HL-60 (cell line): ENCODE results near the gene MAP2K5.

Experiments
- DNase-seq, 2 experiments: peaks; one replicate each; pipeline ENCODE4 v3.0.0-alpha.2; 2010 to 2020; ENCODE audit warnings: low read depth in 1 of 2, low spot score in 1 of 2
- H3K27ac ChIP-seq: fragments of 250-450 bp; sonication (Bioruptor Pico); replicated peaks from 2 replicates; pipeline ENCODE4 v1.5.1; 2020; ENCODE audit warnings: mild to moderate bottlenecking, moderate library complexity
- H3K27me3 ChIP-seq: fragments of 250-450 bp; sonication (Bioruptor Pico); 2 replicates; pipeline ENCODE4 v1.5.1; 2021; ENCODE audit warnings: mild to moderate bottlenecking, moderate library complexity; ENCODE audit not compliant: insufficient read depth, poor library complexity, severe bottlenecking
- H3K4me3 ChIP-seq: replicated peaks from 2 replicates; pipeline ENCODE4 v1.5.1; 2011; ENCODE audit warnings: mild to moderate bottlenecking, control low read depth, low read length; ENCODE audit not compliant: insufficient read depth
- CTCF ChIP-seq: IDR thresholded peaks from one replicate; pipeline ENCODE4 v1.5.1; 2011; ENCODE audit warnings: low read length, control low read depth, inconsistent platforms; ENCODE audit not compliant: insufficient read depth
- GABPA ChIP-seq: IDR thresholded peaks from 2 replicates; pipeline ENCODE4 v1.6.1; 2012; ENCODE audit warnings: low read depth
- POLR2AphosphoS5 ChIP-seq: IDR thresholded peaks from 2 replicates; pipeline ENCODE4 v1.6.1; 2012; ENCODE audit warnings: low read depth
- REST ChIP-seq: IDR thresholded peaks from 2 replicates; pipeline ENCODE4 v1.6.1; 2012; ENCODE audit warnings: low read depth; ENCODE audit not compliant: insufficient replicate concordance
- SPI1 ChIP-seq: IDR thresholded peaks from 2 replicates; pipeline ENCODE4 v1.6.1; 2012; ENCODE audit warnings: low read depth, mild to moderate bottlenecking, borderline replicate concordance

The MAP2K5 gene

GRCh38 chr15:67607329-67607728 is 64.8 kb downstream of the MAP2K5 start:
- no peak for TF ChIP-seq POLR2AphosphoS5
- no peak for TF ChIP-seq CTCF
- TF ChIP-seq SPI1 = no peak
- TF ChIP-seq REST = no peak
- no peak for TF ChIP-seq GABPA
- no peak for DNase-seq
- no peak overlapping the region for H3K4me3 ChIP-seq
- H3K27ac ChIP-seq = no peak overlapping the region
- H3K27me3 ChIP-seq = no peaks in the 10 kb centered on the region

- H3K27ac ChIP-seq = no peak overlapping the region
- no peak overlapping the region for H3K4me3 ChIP-seq
- no peak for DNase-seq
- H3K27me3 ChIP-seq = no peaks in the 10 kb centered on the region
- TF ChIP-seq SPI1 (no peak), CTCF (no peak), POLR2AphosphoS5 (no peak), GABPA (no peak), REST (no peak)
Measured at GRCh38 chr15:67607959-67608637, 65.6 kb downstream of the MAP2K5 start.

GRCh38 chr15:67608638-67608959 is 66.1 kb downstream of the MAP2K5 start:
- TF ChIP-seq GABPA (no peak), POLR2AphosphoS5 (no peak), CTCF (no peak), SPI1 (no peak), REST (no peak)
- Histone ChIP-seq H3K27ac (no peak overlapping the region), H3K27me3 (no peaks in the 10 kb centered on the region), H3K4me3 (no peak overlapping the region)
- DNase-seq = no peak
